Measurements from ENCODE around the gene PPP4R3B. TPM values are rescaled to one million over a fixed set of nuclear protein-coding genes. Genes with fewer than 3 reads are reported as not detected.

PPP4R3B gene
- total and polyA plus RNA-seq, 2 experiments from 2014 or later: 25.6 to 56.6 TPM

GRCh38 chr2:55627915-55628314, 10.5 kb upstream of the PPP4R3B start:
- Histone ChIP-seq H3K27ac (ENCODE audit: low read depth) (no peak overlapping the region), H3K36me3 (ENCODE audit: insufficient read depth) (peaks cover 3% of the 10 kb centered on the region), H3F3A (replicated peaks; ENCODE audit: low read depth) (no peaks in the 10 kb centered on the region), H3K4me2 (no peak overlapping the region), H2AFZ (no peak overlapping the region), H3K4me3 (no peak overlapping the region), H3K9me2 (ENCODE audit: insufficient read depth) (no peaks in the 10 kb centered on the region), H4K20me1 (replicated peaks; ENCODE audit: insufficient read depth) (peaks cover 10% of the 10 kb centered on the region; the same call in 1 of the 2 replicates), H3K79me2 (replicated peaks; ENCODE audit: insufficient read depth) (peaks cover 15% of the 10 kb centered on the region), H3K27me3 (ENCODE audit: insufficient read depth) (no peaks in the 10 kb centered on the region), H3K4me1 (ENCODE audit: insufficient read depth) (no peaks in the 10 kb centered on the region)
- Mint-ChIP-seq H3K36me3 (ENCODE audit: low read depth) (peaks cover 8% of the 10 kb centered on the region), H3K9me3 (no peaks in the 10 kb centered on the region; the same call in 2 of the 3 replicates), H3K4me1 (no peaks in the 10 kb centered on the region), H3K27ac (no peak overlapping the region), H3K4me3 (no peak overlapping the region), H3K27me3 (ENCODE audit: insufficient read depth, low read depth, poor library complexity) (peaks cover 2% of the 10 kb centered on the region)
- no peak for DNase-seq (ENCODE audit: low spot score)
- ATAC-seq: no peak
- no peak for TF ChIP-seq STAT1 (IDR thresholded peaks at IDR 0.05; ENCODE audit: unreplicated experiment)

DNA sequence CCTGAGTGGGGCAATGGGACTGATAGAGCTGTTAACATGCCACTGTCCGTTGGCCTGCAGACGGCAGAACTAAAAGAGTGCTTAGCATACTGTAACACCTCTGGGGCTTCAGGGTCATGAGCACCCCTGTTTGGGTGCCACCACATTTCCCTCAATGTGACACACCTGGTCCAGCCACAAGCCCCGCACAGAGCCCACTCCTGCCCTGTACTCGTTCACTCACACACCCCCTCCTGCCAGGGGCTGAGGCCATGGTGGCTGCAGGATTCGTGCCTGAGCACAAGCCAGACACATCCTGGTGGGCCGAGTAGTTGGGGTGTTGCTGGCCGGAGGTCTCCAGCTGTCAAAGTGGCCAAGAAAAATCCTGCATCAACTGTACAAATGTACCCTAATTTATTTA, 4.4 kb upstream of the PPP4R3B start:
- no peak overlapping the region for H3K4me3 ChIP-seq
- TF ChIP-seq, protein P1, sequence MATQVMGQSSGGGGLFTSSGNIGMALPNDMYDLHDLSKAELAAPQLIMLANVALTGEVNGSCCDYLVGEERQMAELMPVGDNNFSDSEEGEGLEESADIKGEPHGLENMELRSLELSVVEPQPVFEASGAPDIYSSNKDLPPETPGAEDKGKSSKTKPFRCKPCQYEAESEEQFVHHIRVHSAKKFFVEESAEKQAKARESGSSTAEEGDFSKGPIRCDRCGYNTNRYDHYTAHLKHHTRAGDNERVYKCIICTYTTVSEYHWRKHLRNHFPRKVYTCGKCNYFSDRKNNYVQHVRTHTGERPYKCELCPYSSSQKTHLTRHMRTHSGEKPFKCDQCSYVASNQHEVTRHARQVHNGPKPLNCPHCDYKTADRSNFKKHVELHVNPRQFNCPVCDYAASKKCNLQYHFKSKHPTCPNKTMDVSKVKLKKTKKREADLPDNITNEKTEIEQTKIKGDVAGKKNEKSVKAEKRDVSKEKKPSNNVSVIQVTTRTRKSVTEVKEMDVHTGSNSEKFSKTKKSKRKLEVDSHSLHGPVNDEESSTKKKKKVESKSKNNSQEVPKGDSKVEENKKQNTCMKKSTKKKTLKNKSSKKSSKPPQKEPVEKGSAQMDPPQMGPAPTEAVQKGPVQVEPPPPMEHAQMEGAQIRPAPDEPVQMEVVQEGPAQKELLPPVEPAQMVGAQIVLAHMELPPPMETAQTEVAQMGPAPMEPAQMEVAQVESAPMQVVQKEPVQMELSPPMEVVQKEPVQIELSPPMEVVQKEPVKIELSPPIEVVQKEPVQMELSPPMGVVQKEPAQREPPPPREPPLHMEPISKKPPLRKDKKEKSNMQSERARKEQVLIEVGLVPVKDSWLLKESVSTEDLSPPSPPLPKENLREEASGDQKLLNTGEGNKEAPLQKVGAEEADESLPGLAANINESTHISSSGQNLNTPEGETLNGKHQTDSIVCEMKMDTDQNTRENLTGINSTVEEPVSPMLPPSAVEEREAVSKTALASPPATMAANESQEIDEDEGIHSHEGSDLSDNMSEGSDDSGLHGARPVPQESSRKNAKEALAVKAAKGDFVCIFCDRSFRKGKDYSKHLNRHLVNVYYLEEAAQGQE (IDR thresholded peaks at IDR 0.05; ENCODE audit: unreplicated experiment): no peak
- no peak for TF ChIP-seq EZH2 (IDR thresholded peaks at IDR 0.05; ENCODE audit: low read depth, unreplicated experiment)
- no peak for TF ChIP-seq CTCF (conservative IDR thresholded peaks at IDR 0.05; ENCODE audit: low read depth in 2 of 2)
- TF ChIP-seq NANOG (IDR thresholded peaks at IDR 0.05; ENCODE audit: borderline replicate concordance): no peak
- no peak for TF ChIP-seq EZH2phosphoT487 (IDR thresholded peaks at IDR 0.05; ENCODE audit: unreplicated experiment)
- no peak for TF ChIP-seq ETS1 (IDR thresholded peaks at IDR 0.05)
- TF ChIP-seq CREB1 (CRISPR knock-in tag; IDR thresholded peaks at IDR 0.05; ENCODE audit: low read depth): no peak
- TF ChIP-seq JUNB (IDR thresholded peaks at IDR 0.05; ENCODE audit: unreplicated experiment): no peak
- TF ChIP-seq POLR2AphosphoS5 (IDR thresholded peaks at IDR 0.05; ENCODE audit: low read depth): no peak

More for the DNA sequence above, 4.4 kb upstream of the PPP4R3B start:
- Mint-ChIP-seq H3K4me1 (peaks cover 10% of the 10 kb centered on the region; the same call in 2 of the 3 replicates), H3K27me3 (ENCODE audit: insufficient read depth, low read depth, poor library complexity) (peaks cover 1% of the 10 kb centered on the region), H3K36me3 (ENCODE audit: low read depth) (peaks cover 8% of the 10 kb centered on the region), H3K9me3 (no peaks in the 10 kb centered on the region), H3K4me3 (no peak overlapping the region), H3K27ac (no peak overlapping the region)
- H3K79me2 ChIP-seq (replicated peaks; ENCODE audit: insufficient read depth): peaks cover 55% of the 10 kb centered on the region
- H3K27ac ChIP-seq (ENCODE audit: low read depth): no peak overlapping the region
- no peak overlapping the region for H2AFZ ChIP-seq
- DNase-seq (ENCODE audit: low spot score) (no peak), ATAC-seq (no peak)
- no peaks in the 10 kb centered on the region for H3K36me3 ChIP-seq (ENCODE audit: insufficient read depth)
- no peaks in the 10 kb centered on the region for H3K9me2 ChIP-seq (ENCODE audit: insufficient read depth)
- H3K4me1 ChIP-seq (ENCODE audit: insufficient read depth): no peaks in the 10 kb centered on the region
- H3K4me2 ChIP-seq: no peak overlapping the region
- no peaks in the 10 kb centered on the region for H3K27me3 ChIP-seq (ENCODE audit: insufficient read depth)
- H4K20me1 ChIP-seq (replicated peaks; ENCODE audit: insufficient read depth): peaks cover 16% of the 10 kb centered on the region; the same call in 1 of the 2 replicates
- H3F3A ChIP-seq (replicated peaks; ENCODE audit: low read depth): no peaks in the 10 kb centered on the region

All from GM23338 (cell line).